IPS DF 4.7 (cell line): Measurements from ENCODE around the gene ARSG.
A peak's percentile ranks its signal among the peaks of the same experiment; 100 is the strongest.
"Not testable (repeated sequence)": the region's sequence is repeated elsewhere in the genome, so short reads cannot be mapped to it uniquely, and the experiment has no call there.

Source experiments
- DNase-seq: peaks from one replicate; pipeline ENCODE4 v3.0.0-alpha.2; 2013; ENCODE audit warnings: low spot score; ENCODE audit errors: extremely low read depth

ARSG gene

GRCh38 chr17:68396226-68397107 is 105.2 kb downstream of the ARSG start:
- DNase-seq, result no peak

- no peak for DNase-seq
Observed at GRCh38 chr17:68397108-68397536, 105.8 kb downstream of the ARSG start.

- DNase-seq, result peak; percentile 41
Observed at GRCh38 chr17:68398691-68399637, 107.7 kb downstream of the ARSG start.

- DNase-seq, result no peak
Observed at GRCh38 chr17:68399638-68400403, 108.5 kb downstream of the ARSG start.

DNA sequence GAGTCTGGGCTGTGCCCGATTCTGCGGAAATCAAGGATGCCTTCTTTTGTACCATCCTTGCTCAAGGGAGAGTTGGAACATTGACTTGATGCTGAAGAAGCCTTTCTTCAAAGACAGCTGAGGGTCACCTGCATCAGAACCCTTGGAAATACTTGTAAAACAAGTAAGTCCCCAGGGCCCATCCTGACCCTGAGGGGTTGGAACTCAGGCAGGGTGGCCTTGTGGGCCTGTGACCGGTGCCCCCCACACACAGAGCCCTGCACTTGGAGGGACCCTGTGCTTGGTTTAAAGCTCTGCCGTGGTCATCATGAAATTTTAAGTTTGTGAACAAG is 109.1 kb downstream of the ARSG start:
- DNase-seq, result no peak

GRCh38 chr17:68401288-68401687 is 110.0 kb downstream of the ARSG start:
- no peak for DNase-seq

- DNase-seq, result no peak
Observed at GRCh38 chr17:68403122-68403521, 111.8 kb downstream of the ARSG start.

DNA sequence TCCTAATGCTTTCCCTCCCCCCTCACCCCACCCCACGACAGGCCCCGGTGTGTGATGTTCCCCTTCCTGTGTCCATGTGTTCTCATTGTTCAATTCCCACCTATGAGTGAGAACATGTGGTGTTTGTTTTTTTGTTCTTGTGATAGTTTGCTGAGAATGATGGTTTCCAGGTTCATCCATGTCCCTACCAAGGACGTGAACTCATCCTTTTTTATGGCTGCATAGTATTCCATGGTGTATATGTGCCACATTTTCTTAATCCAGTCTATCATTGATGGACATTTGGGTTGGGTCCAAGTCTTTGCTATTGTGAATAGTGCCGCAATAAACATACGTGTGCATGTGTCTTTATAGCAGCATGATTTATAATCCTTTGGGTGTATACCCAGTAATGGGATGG is 112.5 kb downstream of the ARSG start:
- DNase-seq, result not testable (repeated sequence)

- not testable (repeated sequence) for DNase-seq
Observed at GRCh38 chr17:68407656-68408055, 116.4 kb downstream of the ARSG start.

DNA sequence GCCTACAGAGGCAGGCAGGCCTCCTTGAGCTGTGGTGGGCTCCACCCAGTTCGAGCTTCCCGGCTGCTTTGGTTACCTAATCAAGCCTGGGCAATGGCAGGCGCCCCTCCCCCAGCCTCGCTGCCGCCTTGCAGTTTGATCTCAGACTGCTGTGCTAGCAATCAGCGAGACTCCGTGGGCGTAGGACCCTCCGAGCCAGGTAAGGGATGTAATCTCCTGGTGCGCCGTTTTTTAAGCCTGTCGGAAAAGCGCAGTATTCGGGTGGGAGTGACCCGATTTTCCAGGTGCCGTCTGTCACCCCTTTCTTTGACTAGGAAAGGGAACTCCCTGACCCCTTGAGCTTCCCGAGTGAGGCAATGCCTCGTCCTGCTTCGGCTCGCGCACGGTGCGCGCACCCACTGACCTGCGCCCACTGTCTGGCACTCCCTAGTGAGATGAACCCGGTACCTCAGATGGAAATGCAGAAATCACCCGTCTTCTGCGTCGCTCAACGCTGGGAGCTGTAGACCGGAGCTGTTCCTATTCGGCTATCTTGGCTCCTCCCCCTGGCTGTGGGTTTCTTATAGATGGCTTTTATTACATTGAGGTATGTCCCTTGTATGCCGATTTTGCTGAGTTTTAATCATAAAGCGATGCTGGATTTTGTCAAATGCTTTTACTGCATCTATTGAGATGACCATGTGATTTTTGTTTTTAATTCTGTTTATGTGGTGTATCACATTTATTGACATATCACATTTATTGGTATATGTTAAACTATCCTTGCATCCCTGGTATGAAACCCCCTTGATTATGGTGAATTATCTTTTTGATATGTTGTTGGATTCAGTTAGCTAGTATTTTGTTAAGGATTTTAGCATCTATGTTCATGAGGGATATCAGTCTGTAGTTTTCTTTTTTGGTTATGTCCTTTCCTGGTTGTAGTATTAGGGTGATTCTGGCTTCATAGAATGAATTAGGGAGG is 122.6 kb downstream of the ARSG start:
- not testable (repeated sequence) for DNase-seq

DNA sequence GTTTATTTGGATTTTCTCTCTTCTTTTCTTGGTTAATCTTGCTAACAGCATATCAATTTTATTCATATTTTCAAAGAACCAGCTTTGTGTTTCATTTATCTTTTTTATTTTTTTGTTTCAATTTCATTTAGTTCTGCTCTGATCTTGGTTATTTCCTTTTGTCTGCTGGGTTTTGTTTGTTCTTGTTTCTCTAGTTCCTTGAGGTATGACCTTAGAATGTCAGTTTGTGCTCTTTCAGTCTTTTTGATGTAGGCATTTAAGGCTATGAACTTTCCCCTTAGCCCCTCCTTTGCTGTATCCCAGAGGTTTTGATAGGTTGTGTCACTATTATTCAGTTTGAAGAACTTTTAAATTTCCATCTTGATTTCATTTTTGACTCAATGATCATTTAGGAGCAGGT is 123.6 kb downstream of the ARSG start:
- not testable (repeated sequence) for DNase-seq

DNA sequence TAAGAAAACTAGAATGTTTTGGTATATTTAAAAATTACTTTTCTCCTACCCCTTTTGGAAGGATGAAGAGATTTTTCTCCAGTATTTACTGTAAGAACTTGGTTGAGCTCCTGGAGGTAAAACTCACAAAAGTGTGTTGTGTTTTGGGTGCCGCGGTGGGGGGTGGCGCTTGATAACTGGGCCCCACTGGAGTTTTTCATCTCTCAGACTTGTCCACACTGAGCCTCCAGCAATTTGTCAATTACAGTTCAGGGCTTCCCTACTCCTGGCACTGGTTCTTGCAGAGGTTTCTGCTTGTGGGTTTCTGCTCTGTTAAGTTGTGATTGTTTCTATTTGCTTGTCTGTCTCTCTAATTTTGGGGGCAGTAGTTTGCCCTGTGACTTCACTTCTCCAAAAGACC is 126.0 kb downstream of the ARSG start:
- no peak for DNase-seq

GRCh38 chr17:68418876-68419275 is 127.6 kb downstream of the ARSG start:
- DNase-seq, result no peak

- DNase-seq, result no peak
Observed at GRCh38 chr17:68420065-68420464, 128.8 kb downstream of the ARSG start.

DNA sequence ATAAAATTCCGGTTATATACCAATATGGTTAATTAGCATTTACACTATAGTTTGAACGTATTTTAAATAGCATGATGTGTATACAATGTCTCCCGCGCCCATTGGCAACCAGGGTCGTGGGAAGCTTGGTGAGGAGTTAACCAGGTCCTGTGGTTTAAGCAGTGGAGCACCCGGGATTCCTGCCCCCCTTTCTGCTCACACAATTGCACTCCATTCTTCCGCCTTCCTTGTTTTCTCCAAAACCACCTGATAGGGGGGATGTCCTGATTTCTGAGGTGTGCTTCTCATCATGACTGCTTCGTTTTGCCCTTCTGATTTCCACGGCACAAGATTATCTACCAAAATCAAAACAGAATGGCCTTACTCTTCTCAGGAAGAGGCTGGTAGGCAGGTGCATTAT is 130.2 kb downstream of the ARSG start:
- DNase-seq, result no peak

GRCh38 chr17:68422821-68423220 is 131.5 kb downstream of the ARSG start:
- no peak for DNase-seq

DNA sequence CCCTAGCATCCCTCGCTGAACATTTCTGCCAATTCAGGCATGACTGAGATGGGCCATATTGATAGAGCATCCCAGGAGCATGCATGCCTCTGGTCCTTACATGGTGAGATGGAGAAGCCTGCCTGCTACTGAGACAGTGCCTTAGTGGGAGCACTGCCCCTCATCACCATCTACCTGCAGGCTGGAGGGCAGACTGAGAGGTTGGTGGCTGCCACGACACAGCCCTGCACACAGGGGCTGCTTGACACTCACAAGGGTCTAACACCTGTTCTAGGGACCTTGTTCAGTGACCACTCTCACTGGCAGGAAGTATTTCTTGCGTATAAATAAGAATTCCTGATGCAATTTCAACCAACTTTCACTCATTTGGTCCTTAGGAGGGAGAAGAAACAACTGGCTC is 132.0 kb downstream of the ARSG start:
- no peak for DNase-seq

DNA sequence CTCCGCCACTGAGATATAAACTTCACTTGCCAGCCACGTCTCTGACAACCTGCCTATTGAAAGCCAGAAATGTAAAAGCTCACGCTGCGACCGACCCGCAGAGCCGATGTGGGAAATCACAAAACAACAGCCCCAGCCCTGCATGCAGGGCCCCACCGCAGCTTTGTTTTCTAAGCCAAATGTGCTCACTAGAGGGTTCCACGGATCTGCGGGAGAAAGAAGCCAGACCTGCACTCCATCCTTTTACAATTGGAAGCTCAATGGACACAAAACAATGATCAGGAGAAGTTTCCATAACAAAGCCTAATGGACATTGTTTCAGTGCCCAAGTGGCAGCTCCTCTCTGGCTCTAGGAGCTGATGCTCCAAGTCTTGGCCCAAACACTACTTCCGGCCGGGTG is 132.9 kb downstream of the ARSG start:
- no peak for DNase-seq

DNA sequence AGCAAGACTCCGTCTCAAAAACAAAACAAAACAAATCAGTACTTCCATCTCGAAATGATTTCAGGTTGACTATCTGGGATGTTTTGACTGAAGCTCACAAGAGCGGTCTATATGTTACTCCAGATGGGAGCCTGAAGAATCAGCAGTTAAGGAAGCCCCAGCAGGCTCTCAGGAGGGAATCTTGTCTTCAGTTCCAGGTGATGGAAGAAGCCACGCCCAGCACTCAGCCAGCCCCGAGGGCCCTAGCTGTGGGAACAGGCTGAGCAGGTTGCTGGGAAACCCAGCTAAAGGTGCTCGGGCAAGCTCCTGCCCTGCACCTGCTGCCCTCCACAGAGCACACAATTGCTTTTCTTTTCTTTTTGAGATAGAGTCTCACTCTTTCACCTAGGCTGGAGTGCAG is 133.6 kb downstream of the ARSG start:
- no peak for DNase-seq

DNA sequence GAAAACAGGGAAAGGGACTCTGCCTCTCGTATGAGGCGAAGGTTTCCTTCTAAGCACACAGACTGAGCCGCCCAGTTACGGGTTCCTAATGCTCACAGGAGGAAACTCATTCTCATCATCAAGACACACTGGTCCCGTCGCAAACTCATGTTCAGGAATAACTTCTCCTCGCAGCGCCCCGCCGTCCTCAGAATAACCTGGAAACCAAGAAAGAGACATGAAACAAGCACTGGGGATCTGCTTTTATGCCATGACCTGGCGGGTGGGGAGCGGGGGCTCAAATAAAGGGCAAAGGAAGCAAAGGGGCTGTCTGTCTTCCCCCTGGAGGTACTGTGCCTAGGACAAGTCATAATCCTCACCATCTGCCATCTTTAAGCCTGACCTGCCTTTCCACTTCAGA is 134.7 kb downstream of the ARSG start:
- DNase-seq, result no peak
